SJSA1 (cell line): Measurements from ENCODE around the gene TNNI2. TPM values are rescaled to one million over a fixed set of nuclear protein-coding genes. Genes with fewer than 3 reads are reported as not detected.
"Not testable (repeated sequence)": the region's sequence is repeated elsewhere in the genome, so short reads cannot be mapped to it uniquely, and the experiment has no call there.

Experiments used
- DNase-seq, 2 experiments: peaks; one replicate each; pipeline ENCODE4 v3.0.0-alpha.2; 2015 to 2020; ENCODE audit warnings: low spot score in 2 of 2, low read depth in 1 of 2
- H3K27ac ChIP-seq: fragments of 250-450 bp; sonication (Bioruptor Pico); 2 replicates; pipeline ENCODE4 v1.5.1; 2020; ENCODE audit warnings: mild to moderate bottlenecking, moderate library complexity
- H3K27me3 ChIP-seq: fragments of 250-450 bp; sonication (Bioruptor Pico); replicated peaks from 2 replicates; pipeline ENCODE4 v1.5.1; 2020; ENCODE audit warnings: mild to moderate bottlenecking, moderate library complexity
- H3K36me3 ChIP-seq: fragments of 250-450 bp; sonication (Bioruptor Pico); 2 replicates; pipeline ENCODE4 v1.5.1; 2020; ENCODE audit warnings: mild to moderate bottlenecking
- H3K4me1 ChIP-seq: fragments of 250-450 bp; sonication (Bioruptor Pico); replicated peaks from 2 replicates; pipeline ENCODE4 v1.6.1; 2021; ENCODE audit warnings: mild to moderate bottlenecking
- H3K4me3 ChIP-seq: fragments of 250-450 bp; sonication (Bioruptor Pico); 2 replicates; pipeline ENCODE4 v1.5.1; 2020; ENCODE audit warnings: mild to moderate bottlenecking
- H3K9me3 ChIP-seq: fragments of 250-450 bp; sonication (Bioruptor Pico); replicated peaks from 2 replicates; pipeline ENCODE4 v1.5.1; 2020; ENCODE audit warnings: mild to moderate bottlenecking
- total RNA-seq: library from RNA; depleted of rRNA; stranded (reverse); fragments of >200 nt; shearing (Covaris generic); gene quantifications from 2 replicates; pipeline ENCODE4 v1.2.3, GENCODE V29; 2014

The TNNI2 gene
- total RNA-seq, 1 experiment from 2014 or later: not detected

- H3K4me3 ChIP-seq: no peak overlapping the region
- 0 out of 2 replicates have a peak, but pooled peaks cover 3% of the 10 kb centered on the region for H3K9me3 ChIP-seq
- H3K27ac ChIP-seq: no peak overlapping the region
- peaks cover 10% of the 10 kb centered on the region; the same call in 1 of the 2 replicates for H3K27me3 ChIP-seq
- H3K36me3 ChIP-seq: no peaks in the 10 kb centered on the region
- peaks cover 11% of the 10 kb centered on the region for H3K4me1 ChIP-seq
- no peak for DNase-seq
These were observed 30.9 kb downstream of the TNNI2 start for GRCh38 chr11:1869427-1870325.

- DNase-seq: no peak
- peaks cover 10% of the 10 kb centered on the region; the same call in 1 of the 2 replicates for H3K27me3 ChIP-seq
- H3K4me3 ChIP-seq: no peak overlapping the region
- H3K4me1 ChIP-seq: peaks cover 11% of the 10 kb centered on the region
- H3K9me3 ChIP-seq: 0 out of 2 replicates have a peak, but pooled peaks cover 3% of the 10 kb centered on the region
- no peaks in the 10 kb centered on the region for H3K36me3 ChIP-seq
- no peak overlapping the region for H3K27ac ChIP-seq
These were observed 31.5 kb downstream of the TNNI2 start for GRCh38 chr11:1870326-1870696.

- 0 out of 2 replicates have a peak, but pooled peaks cover 3% of the 10 kb centered on the region for H3K9me3 ChIP-seq
- no peak overlapping the region for H3K4me3 ChIP-seq
- H3K27ac ChIP-seq: no peak overlapping the region
- H3K4me1 ChIP-seq: peaks cover 11% of the 10 kb centered on the region
- peak; percentile 52 to 78 for DNase-seq
- no peaks in the 10 kb centered on the region for H3K36me3 ChIP-seq
- H3K27me3 ChIP-seq: peaks cover 10% of the 10 kb centered on the region; the same call in 1 of the 2 replicates
These were observed 32.1 kb downstream of the TNNI2 start for GRCh38 chr11:1870721-1871466.

- Histone ChIP-seq H3K36me3 (no peaks in the 10 kb centered on the region), H3K4me3 (no peak overlapping the region), H3K9me3 (0 out of 2 replicates have a peak, but pooled peaks cover 3% of the 10 kb centered on the region), H3K4me1 (peaks cover 11% of the 10 kb centered on the region), H3K27ac (no peak overlapping the region), H3K27me3 (peaks cover 10% of the 10 kb centered on the region; the same call in 1 of the 2 replicates)
- no peak for DNase-seq
These were observed 32.8 kb downstream of the TNNI2 start for GRCh38 chr11:1871531-1871930.

GRCh38 chr11:1872267-1872985, 33.6 kb downstream of the TNNI2 start:
- no peak overlapping the region for H3K27ac ChIP-seq

GRCh38 chr11:1873048-1873812, 34.4 kb downstream of the TNNI2 start:
- DNase-seq: no peak
- Histone ChIP-seq H3K4me1 (peaks cover 14% of the 10 kb centered on the region), H3K36me3 (no peaks in the 10 kb centered on the region), H3K27ac (no peak overlapping the region), H3K9me3 (0 out of 2 replicates have a peak, but pooled peaks cover 3% of the 10 kb centered on the region), H3K27me3 (peaks cover 10% of the 10 kb centered on the region; the same call in 1 of the 2 replicates), H3K4me3 (no peak overlapping the region)

More at GRCh38 chr11:1872267-1872985, 33.6 kb downstream of the TNNI2 start:
- H3K4me3 ChIP-seq: no peak overlapping the region
- peaks cover 10% of the 10 kb centered on the region; the same call in 1 of the 2 replicates for H3K27me3 ChIP-seq
- no peaks in the 10 kb centered on the region for H3K36me3 ChIP-seq
- peaks cover 14% of the 10 kb centered on the region for H3K4me1 ChIP-seq
- H3K9me3 ChIP-seq: 0 out of 2 replicates have a peak, but pooled peaks cover 3% of the 10 kb centered on the region
- DNase-seq: no peak

GRCh38 chr11:1873813-1874150, 35.0 kb downstream of the TNNI2 start:
- peaks cover 14% of the 10 kb centered on the region for H3K4me1 ChIP-seq
- not testable (repeated sequence) for H3K9me3 ChIP-seq, DNase-seq, H3K27me3 ChIP-seq, H3K27ac ChIP-seq, H3K4me3 ChIP-seq, H3K36me3 ChIP-seq

GRCh38 chr11:1874441-1875092, 35.8 kb downstream of the TNNI2 start:
- peaks cover 14% of the 10 kb centered on the region for H3K4me1 ChIP-seq
- H3K27ac ChIP-seq, DNase-seq, H3K9me3 ChIP-seq, H3K36me3 ChIP-seq, H3K4me3 ChIP-seq, H3K27me3 ChIP-seq: not testable (repeated sequence)

GRCh38 chr11:1875093-1875850, 36.5 kb downstream of the TNNI2 start:
- H3K9me3 ChIP-seq: 0 out of 2 replicates have a peak, but pooled peaks cover 3% of the 10 kb centered on the region
- no peak overlapping the region for H3K27ac ChIP-seq
- no peak overlapping the region for H3K4me3 ChIP-seq
- peaks cover 4% of the 10 kb centered on the region; the same call in 1 of the 2 replicates for H3K27me3 ChIP-seq
- peaks cover 14% of the 10 kb centered on the region for H3K4me1 ChIP-seq
- DNase-seq: no peak
- H3K36me3 ChIP-seq: no peaks in the 10 kb centered on the region

- not testable (repeated sequence) for DNase-seq, H3K27ac ChIP-seq, H3K4me3 ChIP-seq
These were observed 37.1 kb downstream of the TNNI2 start for GRCh38 chr11:1875851-1876301.

GRCh38 chr11:1876361-1877063, 37.7 kb downstream of the TNNI2 start:
- no peak overlapping the region for H3K4me3 ChIP-seq
- H3K27ac ChIP-seq: no peak overlapping the region
- no peaks in the 10 kb centered on the region for H3K9me3 ChIP-seq
- H3K4me1 ChIP-seq: 0 out of 2 replicates have a peak, but pooled peaks cover 3% of the 10 kb centered on the region
- no peak for DNase-seq
- H3K36me3 ChIP-seq: no peaks in the 10 kb centered on the region
- no peaks in the 10 kb centered on the region for H3K27me3 ChIP-seq

More at GRCh38 chr11:1875851-1876301, 37.1 kb downstream of the TNNI2 start:
- H3K36me3 ChIP-seq, H3K9me3 ChIP-seq, H3K4me1 ChIP-seq, H3K27me3 ChIP-seq: not testable (repeated sequence)
